DOHH2 (cell line): ENCODE data around the gene HES1.
"Not testable (repeated sequence)": the region's sequence is repeated elsewhere in the genome, so short reads cannot be mapped to it uniquely, and the experiment has no call there.

Source experiments
- H3F3A ChIP-seq: fragments of 200-600 bp; sonication (generic), shearing (Covaris generic); 2 replicates; pipeline ENCODE4 v1.6.0; 2016; ENCODE audit warnings: antibody characterized with exemption, mild to moderate bottlenecking; ENCODE audit not compliant: control insufficient read depth, insufficient read depth
- H3K27ac ChIP-seq: fragments of 200-600 bp; sonication (generic); 2 replicates; pipeline ENCODE4 v1.5.1; 2014; ENCODE audit warnings: low read depth, mild to moderate bottlenecking, low read length, moderate library complexity
- H3K27me3 ChIP-seq: fragments of 200-600 bp; sonication (generic); 2 replicates; pipeline ENCODE4 v1.6.1; 2014; ENCODE audit warnings: mild to moderate bottlenecking, low read length, mixed read lengths; ENCODE audit not compliant: control insufficient read depth
- H3K36me3 ChIP-seq: fragments of 200-600 bp; sonication (generic); 2 replicates; pipeline ENCODE4 v1.6.1; 2014; ENCODE audit warnings: mild to moderate bottlenecking, low read length, moderate library complexity, mixed read lengths; ENCODE audit not compliant: control insufficient read depth
- H3K4me1 ChIP-seq: fragments of 200-600 bp; sonication (generic); 2 replicates; pipeline ENCODE4 v1.6.1; 2014; ENCODE audit warnings: mild to moderate bottlenecking, low read length, mixed read lengths; ENCODE audit not compliant: control insufficient read depth
- H3K4me2 ChIP-seq: fragments of 200-600 bp; sonication (generic); 2 replicates; pipeline ENCODE4 v1.6.0; 2014; ENCODE audit warnings: mild to moderate bottlenecking, low read length, moderate library complexity
- H3K4me3 ChIP-seq: fragments of 200-600 bp; sonication (generic); 2 replicates; pipeline ENCODE4 v1.5.1; 2014; ENCODE audit warnings: mild to moderate bottlenecking, low read length, mixed read lengths
- H3K79me2 ChIP-seq: fragments of 200-600 bp; sonication (generic); 2 replicates; pipeline ENCODE4 v1.6.1; 2014; ENCODE audit warnings: mild to moderate bottlenecking, low read length, mixed read lengths; ENCODE audit not compliant: control insufficient read depth
- H3K9me2 ChIP-seq: fragments of 200-600 bp; sonication (generic); replicated peaks from 2 replicates; pipeline ENCODE4 v1.6.1; 2014; ENCODE audit warnings: mild to moderate bottlenecking, low read length, mixed read lengths; ENCODE audit not compliant: control insufficient read depth
- H3K9me3 ChIP-seq: fragments of 200-600 bp; sonication (generic); 2 replicates; pipeline ENCODE4 v1.6.1; 2014; ENCODE audit warnings: antibody characterized with exemption, low read length, mixed read lengths; ENCODE audit not compliant: control insufficient read depth, insufficient read depth
- H4K20me1 ChIP-seq: fragments of 200-600 bp; sonication (generic); 2 replicates; pipeline ENCODE4 v1.6.0; 2014; ENCODE audit warnings: low read depth, mild to moderate bottlenecking, antibody characterized with exemption, low read length, moderate library complexity; ENCODE audit not compliant: control insufficient read depth, insufficient read depth
- CTCF ChIP-seq: fragments of 200-600 bp; sonication (generic); IDR thresholded peaks from one replicate; pipeline ENCODE4 v1.5.1; 2014; ENCODE audit warnings: antibody characterized with exemption, mild to moderate bottlenecking, low read depth, low read length; ENCODE audit not compliant: poor library complexity, severe bottlenecking
- EZH2phosphoT487 ChIP-seq: fragments of 200-600 bp; sonication (generic); IDR thresholded peaks from 2 replicates; pipeline ENCODE4 v1.6.1; 2017; ENCODE audit warnings: borderline replicate concordance, mild to moderate bottlenecking, antibody characterized with exemption, low read length, moderate library complexity, mixed read lengths

Gene HES1

GRCh38 chr3:194128202-194128918 is 7.6 kb upstream of the HES1 start:
- H3F3A ChIP-seq: peaks cover 14% of the 10 kb centered on the region
- no peaks in the 10 kb centered on the region for H3K9me2 ChIP-seq
- no peak overlapping the region for H3K4me2 ChIP-seq
- no peaks in the 10 kb centered on the region for H3K27me3 ChIP-seq
- no peaks in the 10 kb centered on the region for H3K9me3 ChIP-seq
- H3K27ac ChIP-seq: no peak overlapping the region
- TF ChIP-seq EZH2phosphoT487: no peak
- no peak for TF ChIP-seq CTCF
- H3K4me1 ChIP-seq: peaks cover 26% of the 10 kb centered on the region
- H3K4me3 ChIP-seq: no peak overlapping the region
- H3K36me3 ChIP-seq: peaks cover 20% of the 10 kb centered on the region
- peaks cover 10% of the 10 kb centered on the region for H3K79me2 ChIP-seq
- H4K20me1 ChIP-seq: no peaks in the 10 kb centered on the region

- Histone ChIP-seq H3K36me3 (peaks cover 20% of the 10 kb centered on the region), H3K4me1 (peaks cover 31% of the 10 kb centered on the region), H3K79me2 (peaks cover 13% of the 10 kb centered on the region), H3F3A (peaks cover 18% of the 10 kb centered on the region)
- H3K27me3 ChIP-seq, H3K9me2 ChIP-seq, H3K27ac ChIP-seq, H3K4me3 ChIP-seq, H3K4me2 ChIP-seq, H3K9me3 ChIP-seq, H4K20me1 ChIP-seq: not testable (repeated sequence)
Observed at GRCh38 chr3:194128919-194129295, 7.0 kb upstream of the HES1 start.

- no peak overlapping the region for H3K27ac ChIP-seq
- H3K4me2 ChIP-seq: no peak overlapping the region
- no peak for TF ChIP-seq CTCF
- H3K9me2 ChIP-seq: no peaks in the 10 kb centered on the region
- no peaks in the 10 kb centered on the region for H4K20me1 ChIP-seq
- H3K27me3 ChIP-seq: no peaks in the 10 kb centered on the region
- peaks cover 20% of the 10 kb centered on the region for H3K36me3 ChIP-seq
- H3K79me2 ChIP-seq: peaks cover 13% of the 10 kb centered on the region
- H3K9me3 ChIP-seq: no peaks in the 10 kb centered on the region
- H3F3A ChIP-seq: peaks cover 18% of the 10 kb centered on the region
- peaks cover 31% of the 10 kb centered on the region for H3K4me1 ChIP-seq
- no peak overlapping the region for H3K4me3 ChIP-seq
Observed at GRCh38 chr3:194129581-194130133, 6.3 kb upstream of the HES1 start.

GRCh38 chr3:194130188-194130587 is 5.8 kb upstream of the HES1 start:
- Histone ChIP-seq H3K79me2 (peaks cover 13% of the 10 kb centered on the region), H3K9me2 (no peaks in the 10 kb centered on the region), H3K4me1 (peaks cover 33% of the 10 kb centered on the region), H3K27me3 (no peaks in the 10 kb centered on the region), H3K27ac (no peak overlapping the region), H4K20me1 (no peaks in the 10 kb centered on the region), H3F3A (peaks cover 18% of the 10 kb centered on the region), H3K9me3 (no peaks in the 10 kb centered on the region), H3K4me3 (no peak overlapping the region), H3K4me2 (no peak overlapping the region), H3K36me3 (peaks cover 20% of the 10 kb centered on the region)
- no peak for TF ChIP-seq CTCF
- no peak for TF ChIP-seq EZH2phosphoT487
